Panc1 (cell line): ENCODE results near the gene SPINDOC.

Experiments
- POLR2AphosphoS5 ChIP-seq: IDR thresholded peaks from 2 replicates; pipeline ENCODE4 v1.6.1; 2012; ENCODE audit warnings: mild to moderate bottlenecking, low read depth, low read length, moderate library complexity
- REST ChIP-seq, 2 experiments: IDR thresholded peaks; 2 replicates each; pipeline ENCODE4 v1.6.1; 2011 to 2012; ENCODE audit warnings: low read depth in 2 of 2, control low read depth in 1 of 2, low read length in 1 of 2, mild to moderate bottlenecking in 1 of 2, moderate library complexity in 1 of 2; ENCODE audit not compliant: insufficient read depth in 1 of 2

- TF ChIP-seq POLR2AphosphoS5, result peak; percentile 63
- no peak for TF ChIP-seq REST (IDR thresholded peaks at IDR 0.05; ENCODE audit: insufficient read depth in 1 of 2, low read depth in 2 of 2, low read length in 1 of 2)
Measured at GRCh38 chr11:63813035-63813562, at the start of gene SPINDOC.
